Measurements from ENCODE around the gene PTGS1. TPM values are rescaled to one million over a fixed set of nuclear protein-coding genes. Genes with fewer than 3 reads are reported as not detected.

Gene PTGS1
- total RNA-seq, 1 donor from 2014 or later: 0.23 TPM

DNA sequence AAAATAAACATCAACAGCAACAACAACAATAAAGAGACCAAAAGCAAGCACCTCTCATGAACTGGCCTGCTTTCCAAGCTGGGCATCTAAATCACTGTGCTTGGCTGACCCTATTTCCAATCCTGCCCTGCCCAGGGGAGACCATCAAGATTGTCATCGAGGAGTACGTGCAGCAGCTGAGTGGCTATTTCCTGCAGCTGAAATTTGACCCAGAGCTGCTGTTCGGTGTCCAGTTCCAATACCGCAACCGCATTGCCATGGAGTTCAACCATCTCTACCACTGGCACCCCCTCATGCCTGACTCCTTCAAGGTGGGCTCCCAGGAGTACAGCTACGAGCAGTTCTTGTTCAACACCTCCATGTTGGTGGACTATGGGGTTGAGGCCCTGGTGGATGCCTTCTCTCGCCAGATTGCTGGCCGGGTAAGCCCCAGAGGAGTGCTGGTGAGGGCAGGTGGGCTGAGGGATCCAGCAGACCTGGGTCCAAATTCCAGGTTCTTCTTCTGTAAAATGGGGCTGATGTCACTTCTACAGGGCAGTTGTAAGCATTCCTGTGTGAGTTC, 15.6 kb downstream of the PTGS1 start:
- Mint-ChIP-seq H3K27me3 (ENCODE audit: low read depth, unreplicated experiment) (no peaks in the 10 kb centered on the region), H3K27ac (ENCODE audit: unreplicated experiment) (no peak overlapping the region), H3K9me3 (ENCODE audit: unreplicated experiment) (peaks cover 3% of the 10 kb centered on the region), H3K36me3 (ENCODE audit: low read depth, unreplicated experiment) (no peaks in the 10 kb centered on the region), H3K4me1 (ENCODE audit: low read depth, unreplicated experiment) (peaks cover 5% of the 10 kb centered on the region), H3K4me3 (ENCODE audit: unreplicated experiment) (no peak overlapping the region)
- Histone ChIP-seq H3K4me1 (ENCODE audit: insufficient read depth, low read length) (peaks cover 13% of the 10 kb centered on the region), H4K20me1 (ENCODE audit: insufficient read depth, low read length) (no peaks in the 10 kb centered on the region), H3K27me3 (ENCODE audit: insufficient read depth, low read length) (no peaks in the 10 kb centered on the region), H3K9me3 (ENCODE audit: insufficient read depth, low read depth, low read length) (no peaks in the 10 kb centered on the region), H3K36me3 (ENCODE audit: insufficient read depth, low read length) (no peaks in the 10 kb centered on the region), H2AFZ (ENCODE audit: low read depth, low read length) (no peak overlapping the region), H3K4me2 (ENCODE audit: low read length) (no peak overlapping the region), H3K79me2 (ENCODE audit: insufficient read depth, low read length) (no peaks in the 10 kb centered on the region), H3K4me3 (ENCODE audit: insufficient read depth, low read depth, low read length) (no peak overlapping the region), H3K27ac (ENCODE audit: low read depth, low read length) (no peak overlapping the region), H3K9ac (ENCODE audit: low read length) (no peak overlapping the region)
- FAIRE-seq (no peak), DNase-seq (ENCODE audit: low read depth) (no peak)
- TF ChIP-seq EZH2 (IDR thresholded peaks at IDR 0.05; ENCODE audit: insufficient read depth, low read length): no peak
- TF ChIP-seq, protein P1, sequence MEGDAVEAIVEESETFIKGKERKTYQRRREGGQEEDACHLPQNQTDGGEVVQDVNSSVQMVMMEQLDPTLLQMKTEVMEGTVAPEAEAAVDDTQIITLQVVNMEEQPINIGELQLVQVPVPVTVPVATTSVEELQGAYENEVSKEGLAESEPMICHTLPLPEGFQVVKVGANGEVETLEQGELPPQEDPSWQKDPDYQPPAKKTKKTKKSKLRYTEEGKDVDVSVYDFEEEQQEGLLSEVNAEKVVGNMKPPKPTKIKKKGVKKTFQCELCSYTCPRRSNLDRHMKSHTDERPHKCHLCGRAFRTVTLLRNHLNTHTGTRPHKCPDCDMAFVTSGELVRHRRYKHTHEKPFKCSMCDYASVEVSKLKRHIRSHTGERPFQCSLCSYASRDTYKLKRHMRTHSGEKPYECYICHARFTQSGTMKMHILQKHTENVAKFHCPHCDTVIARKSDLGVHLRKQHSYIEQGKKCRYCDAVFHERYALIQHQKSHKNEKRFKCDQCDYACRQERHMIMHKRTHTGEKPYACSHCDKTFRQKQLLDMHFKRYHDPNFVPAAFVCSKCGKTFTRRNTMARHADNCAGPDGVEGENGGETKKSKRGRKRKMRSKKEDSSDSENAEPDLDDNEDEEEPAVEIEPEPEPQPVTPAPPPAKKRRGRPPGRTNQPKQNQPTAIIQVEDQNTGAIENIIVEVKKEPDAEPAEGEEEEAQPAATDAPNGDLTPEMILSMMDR (IDR thresholded peaks at IDR 0.05; ENCODE audit: insufficient read depth, low read depth, low read length): no peak

DNA sequence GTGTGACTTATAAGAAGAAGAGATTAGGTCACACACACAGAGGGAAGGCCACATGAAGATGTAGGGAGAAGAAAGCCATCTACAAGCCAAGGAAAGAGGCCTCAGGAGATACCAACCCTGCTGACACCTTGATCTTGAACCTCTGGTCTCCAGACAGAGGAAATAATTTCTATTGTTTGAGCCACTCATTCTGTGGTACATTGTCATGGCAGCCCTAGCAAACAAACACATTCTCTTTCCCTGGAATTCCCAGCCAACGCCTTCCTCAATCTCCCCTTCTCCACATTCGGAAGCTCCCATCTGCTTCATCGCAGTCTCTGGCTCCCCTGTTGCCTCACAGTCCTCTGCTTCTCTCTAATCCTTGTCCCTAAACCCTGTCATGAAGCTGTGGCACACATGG, 16.7 kb downstream of the PTGS1 start:
- Mint-ChIP-seq H3K27me3 (ENCODE audit: low read depth, unreplicated experiment) (peaks cover 4% of the 10 kb centered on the region), H3K4me1 (ENCODE audit: low read depth, unreplicated experiment) (peaks cover 5% of the 10 kb centered on the region)
- no peak for DNase-seq (ENCODE audit: low read depth)

DNA sequence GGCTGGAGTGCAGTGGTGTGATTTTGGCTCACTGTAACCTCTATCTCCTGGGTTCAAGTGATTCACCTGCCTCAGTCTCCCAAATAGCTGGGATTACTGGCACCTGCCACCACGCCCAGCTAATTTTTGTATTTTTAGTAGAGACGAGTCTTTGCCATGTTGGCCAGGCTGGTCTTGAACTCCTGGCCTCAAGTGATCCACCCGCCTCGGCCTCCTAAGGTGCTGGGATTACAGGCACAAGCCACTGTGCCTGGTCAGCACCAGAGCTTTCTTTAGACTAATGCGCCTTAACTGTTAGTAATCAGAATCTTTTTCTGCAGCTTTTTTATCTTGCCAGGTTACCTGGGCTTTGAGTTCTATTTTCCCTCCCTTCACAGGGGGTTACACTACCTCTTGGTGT, 18.4 kb downstream of the PTGS1 start:
- Histone ChIP-seq H3K4me2 (ENCODE audit: low read length) (no peak overlapping the region), H3K4me3 (ENCODE audit: insufficient read depth, low read depth, low read length) (no peak overlapping the region), H2AFZ (ENCODE audit: low read depth, low read length) (no peak overlapping the region), H4K20me1 (ENCODE audit: insufficient read depth, low read length) (no peaks in the 10 kb centered on the region), H3K9ac (ENCODE audit: low read length) (no peak overlapping the region), H3K79me2 (ENCODE audit: insufficient read depth, low read length) (no peaks in the 10 kb centered on the region), H3K27me3 (ENCODE audit: insufficient read depth, low read length) (no peaks in the 10 kb centered on the region), H3K36me3 (ENCODE audit: insufficient read depth, low read length) (no peaks in the 10 kb centered on the region), H3K4me1 (ENCODE audit: insufficient read depth, low read length) (peaks cover 3% of the 10 kb centered on the region), H3K9me3 (ENCODE audit: insufficient read depth, low read depth, low read length) (no peaks in the 10 kb centered on the region), H3K27ac (ENCODE audit: low read depth, low read length) (no peak overlapping the region)
- no peak overlapping the region for H3K27ac Mint-ChIP-seq (ENCODE audit: unreplicated experiment)
- FAIRE-seq (no peak), DNase-seq (ENCODE audit: low read depth) (no peak)
- peaks cover 3% of the 10 kb centered on the region for H3K9me3 Mint-ChIP-seq (ENCODE audit: unreplicated experiment)
- peaks cover 8% of the 10 kb centered on the region for H3K27me3 Mint-ChIP-seq (ENCODE audit: low read depth, unreplicated experiment)
- no peak for TF ChIP-seq EZH2 (IDR thresholded peaks at IDR 0.05; ENCODE audit: insufficient read depth, low read length)
- TF ChIP-seq, protein P1 (IDR thresholded peaks at IDR 0.05; ENCODE audit: insufficient read depth, low read depth, low read length): no peak
- H3K4me3 Mint-ChIP-seq (ENCODE audit: unreplicated experiment): no peak overlapping the region
- peaks cover under 1% of the 10 kb centered on the region for H3K4me1 Mint-ChIP-seq (ENCODE audit: low read depth, unreplicated experiment)
- no peaks in the 10 kb centered on the region for H3K36me3 Mint-ChIP-seq (ENCODE audit: low read depth, unreplicated experiment)

More for the DNA sequence above, 16.7 kb downstream of the PTGS1 start:
- no peaks in the 10 kb centered on the region for H3K9me3 ChIP-seq (ENCODE audit: insufficient read depth, low read depth, low read length)
- no peaks in the 10 kb centered on the region for H4K20me1 ChIP-seq (ENCODE audit: insufficient read depth, low read length)
- H3K9ac ChIP-seq (ENCODE audit: low read length): no peak overlapping the region
- H3K4me2 ChIP-seq (ENCODE audit: low read length): no peak overlapping the region
- no peaks in the 10 kb centered on the region for H3K36me3 ChIP-seq (ENCODE audit: insufficient read depth, low read length)
- H3K27ac ChIP-seq (ENCODE audit: low read depth, low read length): no peak overlapping the region
- H3K4me3 Mint-ChIP-seq (ENCODE audit: unreplicated experiment): no peak overlapping the region
- no peak overlapping the region for H3K4me3 ChIP-seq (ENCODE audit: insufficient read depth, low read depth, low read length)
- no peaks in the 10 kb centered on the region for H3K27me3 ChIP-seq (ENCODE audit: insufficient read depth, low read length)
- no peaks in the 10 kb centered on the region for H3K79me2 ChIP-seq (ENCODE audit: insufficient read depth, low read length)
- peaks cover 13% of the 10 kb centered on the region for H3K4me1 ChIP-seq (ENCODE audit: insufficient read depth, low read length)
- peaks cover 3% of the 10 kb centered on the region for H3K9me3 Mint-ChIP-seq (ENCODE audit: unreplicated experiment)
- H3K36me3 Mint-ChIP-seq (ENCODE audit: low read depth, unreplicated experiment): no peaks in the 10 kb centered on the region
- no peak overlapping the region for H3K27ac Mint-ChIP-seq (ENCODE audit: unreplicated experiment)
- TF ChIP-seq, protein P1 (IDR thresholded peaks at IDR 0.05; ENCODE audit: insufficient read depth, low read depth, low read length): no peak
- no peak for TF ChIP-seq EZH2 (IDR thresholded peaks at IDR 0.05; ENCODE audit: insufficient read depth, low read length)
- H2AFZ ChIP-seq (ENCODE audit: low read depth, low read length): no peak overlapping the region
- no peak for FAIRE-seq

Measured in astrocyte (in vitro differentiated cells and primary cell).